ENCODE data around the gene TNXB.

DNA sequence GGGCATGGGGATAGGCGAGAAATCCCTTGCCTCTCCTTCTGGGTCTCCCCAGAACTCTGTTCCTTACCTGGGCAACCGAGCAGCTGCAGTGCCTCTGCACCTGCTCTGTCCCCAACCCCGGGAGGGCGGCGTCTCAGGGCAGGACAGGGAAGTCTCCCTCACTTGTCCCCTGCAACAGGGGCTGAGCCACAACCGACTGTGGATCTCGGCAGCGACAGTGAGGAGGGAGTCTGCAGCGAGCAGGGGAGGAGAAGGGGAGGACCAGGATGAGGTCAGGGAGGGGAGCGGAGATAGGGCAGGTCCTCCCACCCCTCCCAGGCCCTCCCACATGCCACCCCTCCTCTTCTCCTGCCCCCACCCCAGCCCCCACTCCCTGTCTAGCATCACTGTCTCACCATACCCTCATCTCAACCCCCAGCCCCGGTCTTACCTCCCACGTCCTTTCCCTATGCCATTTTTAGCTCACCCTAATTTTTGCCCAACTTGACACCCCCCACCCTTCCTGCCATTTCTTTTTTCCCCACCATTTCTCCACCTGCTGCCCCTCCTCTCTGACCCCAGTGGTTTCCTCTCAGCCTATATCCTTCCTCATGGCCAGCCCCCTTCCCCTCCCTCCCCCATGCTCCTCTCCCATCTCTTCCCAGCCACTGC lies at the start of gene TNXB:
- TF ChIP-seq POLR2A (IDR thresholded peaks at IDR 0.05), result no peak
- TF ChIP-seq, protein P1, sequence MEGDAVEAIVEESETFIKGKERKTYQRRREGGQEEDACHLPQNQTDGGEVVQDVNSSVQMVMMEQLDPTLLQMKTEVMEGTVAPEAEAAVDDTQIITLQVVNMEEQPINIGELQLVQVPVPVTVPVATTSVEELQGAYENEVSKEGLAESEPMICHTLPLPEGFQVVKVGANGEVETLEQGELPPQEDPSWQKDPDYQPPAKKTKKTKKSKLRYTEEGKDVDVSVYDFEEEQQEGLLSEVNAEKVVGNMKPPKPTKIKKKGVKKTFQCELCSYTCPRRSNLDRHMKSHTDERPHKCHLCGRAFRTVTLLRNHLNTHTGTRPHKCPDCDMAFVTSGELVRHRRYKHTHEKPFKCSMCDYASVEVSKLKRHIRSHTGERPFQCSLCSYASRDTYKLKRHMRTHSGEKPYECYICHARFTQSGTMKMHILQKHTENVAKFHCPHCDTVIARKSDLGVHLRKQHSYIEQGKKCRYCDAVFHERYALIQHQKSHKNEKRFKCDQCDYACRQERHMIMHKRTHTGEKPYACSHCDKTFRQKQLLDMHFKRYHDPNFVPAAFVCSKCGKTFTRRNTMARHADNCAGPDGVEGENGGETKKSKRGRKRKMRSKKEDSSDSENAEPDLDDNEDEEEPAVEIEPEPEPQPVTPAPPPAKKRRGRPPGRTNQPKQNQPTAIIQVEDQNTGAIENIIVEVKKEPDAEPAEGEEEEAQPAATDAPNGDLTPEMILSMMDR (IDR thresholded peaks at IDR 0.05), result no peak
